PC-9 (cell line): ENCODE results near the gene UBASH3A. TPM values are rescaled to one million over a fixed set of nuclear protein-coding genes. Genes with fewer than 3 reads are reported as not detected.

Source experiments
- BruUV-seq: library from RNA; stranded (reverse); fragments of 400-500 nt; replicated peaks from 2 replicates; lab custom pipeline; 2021; lab: Mats Ljungman, UMichigan
- CTCF ChIA-PET: fragments of 300-600 bp; sonication (Branson Sonifier 250); formaldehyde crosslinking; loops from one replicate; lab custom pipeline; 2022; ENCODE audit warnings: antibody characterized with exemption; lab: Charles Lee
- POLR2A ChIA-PET: fragments of 300-600 bp; sonication (Branson Sonifier 250); formaldehyde crosslinking; loops from one replicate; lab custom pipeline; 2022; ENCODE audit warnings: antibody characterized with exemption; ENCODE audit not compliant: unreplicated experiment; lab: Charles Lee
- DNase-seq, 2 experiments: peaks; one replicate each; pipeline versions ENCODE4 v3.0.0 to v3.0.0-alpha.2; 2015 to 2022; ENCODE audit warnings: mixed read lengths in 1 of 2
- H2AFZ ChIP-seq: fragments of 200-600 bp; sonication (generic); 2 replicates; pipeline ENCODE4 v1.8.1; 2017; ENCODE audit warnings: antibody characterized with exemption
- H3F3A ChIP-seq: fragments of 200-600 bp; sonication (generic); 2 replicates; pipeline ENCODE4 v1.8.1; 2017; ENCODE audit warnings: antibody characterized with exemption, mild to moderate bottlenecking, low read depth; ENCODE audit not compliant: insufficient read depth
- H3K27ac ChIP-seq: fragments of 200-600 bp; sonication (generic); 2 replicates; pipeline ENCODE4 v1.6.1; 2016; ENCODE audit warnings: mixed run types
- H3K27me3 ChIP-seq: fragments of 200-600 bp; sonication (generic); 2 replicates; pipeline ENCODE4 v1.6.1; 2016; ENCODE audit warnings: low read depth, mixed run types; ENCODE audit not compliant: insufficient read depth
- H3K36me3 ChIP-seq: fragments of 200-600 bp; sonication (generic); 2 replicates; pipeline ENCODE4 v1.6.1; 2016; ENCODE audit warnings: low read depth, mixed run types
- H3K4me1 ChIP-seq: fragments of 200-600 bp; sonication (generic); replicated peaks from 2 replicates; pipeline ENCODE4 v1.6.1; 2016; ENCODE audit warnings: mixed run types; ENCODE audit not compliant: insufficient read depth
- H3K4me2 ChIP-seq: fragments of 200-600 bp; sonication (generic); 2 replicates; pipeline ENCODE4 v1.6.1; 2017; ENCODE audit warnings: mixed run types
- H3K4me3 ChIP-seq: fragments of 200-600 bp; sonication (generic); 2 replicates; pipeline ENCODE4 v1.6.1; 2016; ENCODE audit warnings: mixed run types
- H3K79me2 ChIP-seq: fragments of 200-600 bp; sonication (generic); 2 replicates; pipeline ENCODE4 v1.6.1; 2017; ENCODE audit warnings: low read depth, mixed run types
- H3K9me2 ChIP-seq: fragments of 200-600 bp; sonication (generic); 2 replicates; pipeline ENCODE4 v1.8.1; 2017; ENCODE audit warnings: mild to moderate bottlenecking; ENCODE audit not compliant: insufficient read depth
- H3K9me3 ChIP-seq: fragments of 200-600 bp; sonication (generic); 2 replicates; pipeline ENCODE4 v1.8.1; 2016; ENCODE audit warnings: low read depth; ENCODE audit not compliant: insufficient read depth
- H4K20me1 ChIP-seq: fragments of 200-600 bp; sonication (generic); 2 replicates; pipeline ENCODE4 v1.8.1; 2017; ENCODE audit not compliant: insufficient read depth
- CTCF ChIP-seq: fragments of 200-600 bp; sonication (generic); conservative IDR thresholded peaks from 2 replicates; pipeline ENCODE4 v1.6.1; 2017; ENCODE audit warnings: mixed run types, antibody characterized with exemption, mild to moderate bottlenecking, moderate library complexity
- EZH2 ChIP-seq: fragments of 200-600 bp; sonication (generic); IDR thresholded peaks from 2 replicates; pipeline ENCODE4 v1.8.0; 2017; ENCODE audit warnings: antibody characterized with exemption, low read depth
- intact Hi-C: fragments of 100-400 bp; cut with micrococcal nuclease; formaldehyde crosslinking; loops from one replicate; pipeline ENCODE4 v1.10.0; 2022; ENCODE audit not compliant: unreplicated experiment
- total RNA-seq: library from RNA; stranded (reverse); gene quantifications from 2 replicates; pipeline ENCODE4 v1.2.3, GENCODE V29; 2021

Gene UBASH3A
- total RNA-seq, 1 experiment from 2014 or later, result not detected

DNA sequence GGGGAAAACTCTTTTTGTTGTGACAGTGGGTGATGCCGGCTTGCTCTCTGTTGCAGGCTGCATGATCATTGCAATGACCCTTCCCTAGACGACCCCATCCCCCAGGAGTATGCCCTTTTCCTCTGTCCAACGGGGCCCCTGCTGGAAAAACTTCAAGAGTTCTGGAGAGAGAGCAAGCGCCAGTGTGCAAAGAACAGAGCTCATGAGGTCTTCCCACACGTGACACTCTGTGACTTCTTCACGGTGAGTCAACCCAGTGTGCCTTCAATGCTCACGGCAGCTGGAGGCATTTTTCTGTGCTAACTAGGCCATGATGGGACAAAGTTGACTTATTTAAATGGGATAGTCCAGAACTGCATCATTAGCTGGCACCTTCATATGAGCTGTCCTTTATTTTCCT lies 5.7 kb downstream of the UBASH3A start:
- DNase-seq, result no peak
- intact Hi-C loops, result no loop called here
- Histone ChIP-seq H4K20me1 (no peaks in the 10 kb centered on the region), H2AFZ (no peak overlapping the region), H3K36me3 (no peaks in the 10 kb centered on the region), H3K27me3 (no peaks in the 10 kb centered on the region), H3K9me2 (no peaks in the 10 kb centered on the region), H3K4me1 (no peaks in the 10 kb centered on the region), H3F3A (no peaks in the 10 kb centered on the region), H3K4me3 (no peak overlapping the region), H3K9me3 (no peaks in the 10 kb centered on the region), H3K4me2 (no peak overlapping the region), H3K27ac (no peak overlapping the region), H3K79me2 (no peaks in the 10 kb centered on the region)
- no TSS peak for BruUV-seq
- ChIA-PET POLR2A (interaction anchor here (0.7 kb wide), 1 partner anchor 32 kb away, joined by 4 read pairs; no protein-coding TSS in a partner anchor), CTCF (no interaction called here)
- TF ChIP-seq EZH2 (no peak), CTCF (no peak)

- no peak overlapping the region for H3K4me2 ChIP-seq
- H3K4me3 ChIP-seq, result no peak overlapping the region
- no peaks in the 10 kb centered on the region for H3K27me3 ChIP-seq
- ChIA-PET CTCF (no interaction called here), POLR2A (no interaction called here)
- H3F3A ChIP-seq, result no peaks in the 10 kb centered on the region
- BruUV-seq, result no TSS peak
- H3K36me3 ChIP-seq, result no peaks in the 10 kb centered on the region
- DNase-seq, result no peak
- no peaks in the 10 kb centered on the region for H4K20me1 ChIP-seq
- H3K27ac ChIP-seq, result no peak overlapping the region
- H2AFZ ChIP-seq, result no peak overlapping the region
- TF ChIP-seq EZH2 (no peak), CTCF (no peak)
- H3K9me2 ChIP-seq, result no peaks in the 10 kb centered on the region
- 0 out of 2 replicates have a peak, but pooled peaks cover 9% of the 10 kb centered on the region for H3K4me1 ChIP-seq
- no peaks in the 10 kb centered on the region for H3K9me3 ChIP-seq
- intact Hi-C loops, result no loop called here
- H3K79me2 ChIP-seq, result no peaks in the 10 kb centered on the region
Measured at GRCh38 chr21:42411197-42411869, 7.6 kb downstream of the UBASH3A start.

- POLR2A ChIA-PET, result no interaction called here
- Histone ChIP-seq H3K4me1 (0 out of 2 replicates have a peak, but pooled peaks cover 9% of the 10 kb centered on the region), H3K4me3 (no peak overlapping the region), H2AFZ (no peak overlapping the region), H3K36me3 (no peaks in the 10 kb centered on the region), H3K9me2 (no peaks in the 10 kb centered on the region), H3K79me2 (no peaks in the 10 kb centered on the region), H3K27me3 (no peaks in the 10 kb centered on the region), H3K4me2 (no peak overlapping the region), H4K20me1 (no peaks in the 10 kb centered on the region), H3K27ac (no peak overlapping the region), H3F3A (no peaks in the 10 kb centered on the region), H3K9me3 (no peaks in the 10 kb centered on the region)
- TF ChIP-seq CTCF (no peak), EZH2 (no peak)
- intact Hi-C loops, result no loop called here
- no TSS peak for BruUV-seq
- no peak for DNase-seq
- CTCF ChIA-PET, result no interaction called here
Measured at GRCh38 chr21:42411891-42412635, 8.4 kb downstream of the UBASH3A start.
